Measurements from ENCODE around the gene CEP112.
"Not testable (repeated sequence)": the region's sequence is repeated elsewhere in the genome, so short reads cannot be mapped to it uniquely, and the experiment has no call there.

CEP112 gene

DNA sequence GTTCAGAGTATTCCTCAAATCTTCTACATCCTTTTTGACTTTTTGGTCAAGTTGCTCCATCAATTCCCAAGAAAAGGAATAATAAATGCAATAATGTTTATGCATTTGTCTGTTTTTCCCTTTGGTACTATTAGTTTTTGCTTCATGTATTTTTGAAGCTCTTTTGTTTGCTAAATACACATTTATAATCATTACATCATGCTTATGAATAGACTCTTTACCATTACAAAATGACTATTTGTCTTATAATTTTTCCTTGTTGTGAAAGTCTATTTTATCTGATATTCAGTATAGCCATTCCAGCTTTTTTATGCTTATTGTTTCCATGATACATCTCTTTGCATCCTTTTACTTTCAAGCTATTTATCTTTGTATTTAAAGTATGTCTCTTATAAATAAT, 41.2 kb downstream of the CEP112 start:
- no peak for DNase-seq

- no peak for DNase-seq
These were observed 42.4 kb downstream of the CEP112 start for GRCh38 chr17:66149562-66149961.

DNA sequence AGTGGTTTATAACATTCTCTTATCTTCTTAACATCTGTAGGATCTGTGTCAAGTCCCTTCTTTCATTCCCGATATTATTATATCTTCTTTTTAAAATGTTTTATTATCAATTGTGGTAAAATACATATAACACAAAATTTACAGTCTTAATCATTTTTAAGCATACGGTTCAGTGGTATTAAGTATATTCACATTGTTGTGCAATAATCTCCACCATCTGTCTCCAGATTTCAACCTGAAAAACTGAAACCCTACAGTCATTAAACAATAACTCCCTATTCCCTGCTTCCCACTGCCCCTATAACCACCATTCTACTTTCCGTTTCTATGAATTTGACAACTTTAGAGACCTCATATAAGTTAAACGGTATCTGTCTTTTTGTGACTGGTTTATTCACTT, 45.5 kb downstream of the CEP112 start:
- no peak for DNase-seq

DNA sequence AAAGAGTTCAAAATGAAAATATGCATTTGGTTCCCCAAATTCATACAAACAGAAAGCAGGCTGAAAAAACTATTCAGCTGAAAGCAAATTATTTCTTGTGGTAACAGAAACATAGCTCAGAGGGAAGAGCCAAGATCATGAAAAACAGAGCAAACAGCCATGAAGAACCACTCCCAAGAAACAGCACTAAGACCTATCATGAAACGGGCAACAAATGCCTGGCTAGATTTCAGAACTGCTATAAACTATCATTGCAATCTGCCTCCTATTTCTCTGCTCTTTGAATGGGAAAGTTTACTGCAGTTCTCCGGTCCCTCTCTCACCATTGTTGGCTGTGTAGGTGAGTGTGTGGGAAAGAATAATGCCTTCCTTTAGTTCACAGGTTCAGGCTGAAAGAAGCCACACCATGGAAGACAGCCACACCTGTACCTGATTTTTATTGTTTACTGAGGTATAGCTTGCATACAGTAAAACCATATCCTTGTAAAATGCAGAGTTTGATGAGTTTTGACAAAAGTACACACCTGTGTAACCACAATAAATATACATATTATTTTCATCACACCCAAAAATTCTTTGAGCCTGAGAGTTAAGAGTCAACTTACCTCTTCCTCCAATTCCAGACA, 48.2 kb downstream of the CEP112 start:
- no peak for DNase-seq

GRCh38 chr17:66142428-66142827, 49.5 kb downstream of the CEP112 start:
- DNase-seq, result no peak

GRCh38 chr17:66138120-66138519, 53.8 kb downstream of the CEP112 start:
- DNase-seq, result no peak

DNA sequence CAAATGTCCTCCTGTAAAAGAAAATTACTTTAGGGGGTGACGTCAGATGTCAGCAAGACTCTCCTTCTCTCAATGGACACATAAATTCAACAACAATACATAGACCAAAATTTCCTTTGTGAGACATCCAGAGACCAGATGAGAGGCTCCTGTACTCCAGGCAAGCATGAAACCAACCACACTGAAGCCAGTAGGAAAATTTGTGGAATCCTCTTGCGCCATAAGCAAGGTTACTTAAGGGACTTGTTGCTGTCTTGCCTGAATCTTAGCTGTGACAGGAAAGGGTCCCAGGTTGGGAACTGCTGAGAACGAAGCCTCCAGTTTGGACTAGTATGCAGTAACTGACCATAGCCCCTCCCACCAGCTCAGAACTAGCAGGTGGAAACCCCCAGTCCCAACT, 56.0 kb downstream of the CEP112 start:
- no peak for DNase-seq

GRCh38 chr17:66135219-66135618, 56.7 kb downstream of the CEP112 start:
- no peak for DNase-seq

- DNase-seq, result no peak
These were observed 62.2 kb downstream of the CEP112 start for GRCh38 chr17:66129759-66130158.

GRCh38 chr17:66126231-66126630, 65.7 kb downstream of the CEP112 start:
- DNase-seq, result no peak

DNA sequence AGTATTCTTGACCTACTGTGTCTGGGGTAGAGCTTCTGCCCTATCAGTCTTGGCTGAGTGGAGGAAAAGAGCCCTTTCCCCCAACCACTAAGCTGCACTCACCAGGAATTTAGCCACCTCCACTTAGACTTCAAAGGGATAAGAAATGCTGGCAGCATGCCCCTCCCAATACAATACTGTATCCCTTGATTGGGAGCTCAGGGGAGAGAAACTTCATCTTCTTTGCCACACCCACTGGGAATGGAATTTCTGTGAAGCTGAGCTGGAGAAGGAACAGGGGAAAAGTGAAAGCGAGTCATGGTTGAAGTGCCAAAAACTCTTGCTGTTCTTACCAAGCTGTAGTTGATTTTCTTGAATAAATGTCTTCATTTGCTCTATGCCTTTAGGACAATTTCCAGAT, 68.8 kb downstream of the CEP112 start:
- no peak for DNase-seq

DNA sequence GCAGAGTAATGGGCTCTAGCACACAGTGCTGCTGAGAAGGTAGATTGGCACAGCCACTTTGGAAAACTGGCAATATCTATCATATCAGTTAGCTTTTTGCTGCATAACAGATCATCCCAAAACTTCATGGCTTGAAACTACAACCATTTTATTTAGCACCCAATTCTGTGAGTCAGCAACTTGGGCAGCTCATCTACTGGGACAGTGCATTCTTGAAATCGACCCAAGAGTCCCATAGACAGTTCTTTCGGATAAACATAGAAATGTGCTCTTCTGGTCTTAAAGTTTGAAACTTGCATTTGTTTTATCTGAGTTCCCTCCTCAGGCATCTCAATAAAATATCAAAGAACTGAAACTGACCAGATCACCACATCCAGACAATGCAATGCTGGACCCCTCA, 76.7 kb downstream of the CEP112 start:
- no peak for DNase-seq

DNA sequence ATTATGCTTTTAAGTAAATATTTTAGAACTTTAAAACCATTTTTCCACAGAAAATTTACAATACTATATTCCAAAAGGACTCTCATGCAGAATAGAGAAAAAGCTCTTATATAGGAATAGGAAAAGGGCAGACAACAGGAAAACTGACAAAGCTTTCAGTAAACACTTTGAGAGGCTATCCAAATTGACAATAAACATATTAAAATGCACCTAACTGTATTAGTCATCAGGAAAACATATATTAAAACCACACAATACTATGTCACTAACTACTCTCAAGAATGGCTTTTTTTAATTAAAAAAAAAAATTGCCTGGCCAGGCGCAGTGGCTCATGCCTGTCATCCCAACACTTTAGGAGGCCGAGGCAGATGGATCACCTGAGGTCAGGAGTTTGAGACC, 77.3 kb downstream of the CEP112 start:
- no peak for DNase-seq

DNA sequence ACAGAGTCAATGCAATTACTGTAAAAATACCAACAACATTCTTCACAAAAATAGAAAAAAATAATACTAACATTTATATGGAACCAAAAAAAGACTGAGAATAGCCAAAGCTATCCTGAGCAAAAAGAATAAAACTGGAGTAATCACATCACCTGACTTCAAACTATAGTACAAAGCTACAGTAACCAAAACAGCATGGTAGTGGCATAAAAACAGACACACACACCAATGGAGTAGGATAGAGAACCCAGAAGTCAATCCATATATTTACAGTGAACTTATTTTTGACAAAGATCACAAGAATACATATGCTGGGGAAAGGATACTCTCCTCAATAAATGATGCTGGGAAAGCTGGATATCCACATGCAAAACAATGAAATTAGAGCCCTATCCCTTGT, 84.2 kb downstream of the CEP112 start:
- no peak for DNase-seq

DNA sequence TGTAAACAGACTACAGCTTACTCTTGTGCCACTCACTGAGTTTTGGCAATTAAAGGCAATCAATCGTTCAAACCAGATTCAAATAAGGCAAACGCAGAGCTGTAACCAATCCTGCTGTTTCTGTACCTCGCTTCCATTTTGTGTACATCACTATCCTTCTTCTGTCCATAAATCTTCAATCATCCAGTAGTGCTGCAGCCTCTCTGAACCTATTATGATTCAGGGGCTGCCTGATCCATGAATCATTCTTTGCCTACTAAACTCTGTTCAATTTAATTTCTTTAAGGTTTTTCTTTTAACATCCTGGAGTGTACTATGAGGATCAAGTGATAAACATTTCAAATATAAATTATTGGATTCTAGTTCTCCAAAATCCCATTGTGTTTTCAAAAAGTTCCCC, 93.9 kb downstream of the CEP112 start:
- DNase-seq, result no peak

DNA sequence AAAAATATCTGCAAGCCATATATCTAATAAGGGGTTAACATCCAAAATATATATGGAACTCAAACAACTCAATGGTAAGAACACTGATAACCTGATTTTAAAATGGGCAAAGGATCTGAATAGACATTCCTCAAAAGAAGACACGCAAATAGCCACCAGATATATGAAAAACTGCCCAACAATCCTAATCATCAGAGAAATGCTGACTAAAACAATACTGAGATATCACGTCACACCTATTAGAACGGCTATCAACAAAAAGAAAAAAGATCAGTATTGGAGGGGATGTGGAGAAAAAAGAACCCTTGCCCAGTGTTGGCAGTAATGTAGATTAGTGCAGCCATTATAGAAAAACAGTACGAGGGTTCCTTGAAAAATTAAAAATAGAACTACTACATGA, 97.2 kb downstream of the CEP112 start:
- DNase-seq, result no peak

- DNase-seq, result no peak
These were observed 100.4 kb downstream of the CEP112 start for GRCh38 chr17:66091445-66092080.

DNA sequence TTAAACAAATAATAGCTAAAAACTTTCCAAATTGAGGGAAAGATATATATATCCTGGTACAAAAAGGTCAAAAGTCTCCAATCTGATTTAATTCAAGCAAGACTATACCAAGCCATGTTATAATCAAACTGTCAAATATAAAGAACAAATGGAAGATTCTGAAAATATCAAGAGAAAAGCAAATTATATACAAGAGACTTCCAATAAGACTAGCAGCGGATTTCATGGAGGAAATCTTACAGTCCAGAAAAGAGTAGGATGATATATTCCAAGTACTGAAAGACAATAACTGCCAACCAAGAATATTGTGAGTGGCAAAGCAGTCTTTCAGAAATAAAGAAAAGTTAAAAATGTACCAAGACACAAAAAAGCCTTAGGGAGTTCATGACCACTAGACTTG, 102.2 kb downstream of the CEP112 start:
- DNase-seq, result no peak

DNA sequence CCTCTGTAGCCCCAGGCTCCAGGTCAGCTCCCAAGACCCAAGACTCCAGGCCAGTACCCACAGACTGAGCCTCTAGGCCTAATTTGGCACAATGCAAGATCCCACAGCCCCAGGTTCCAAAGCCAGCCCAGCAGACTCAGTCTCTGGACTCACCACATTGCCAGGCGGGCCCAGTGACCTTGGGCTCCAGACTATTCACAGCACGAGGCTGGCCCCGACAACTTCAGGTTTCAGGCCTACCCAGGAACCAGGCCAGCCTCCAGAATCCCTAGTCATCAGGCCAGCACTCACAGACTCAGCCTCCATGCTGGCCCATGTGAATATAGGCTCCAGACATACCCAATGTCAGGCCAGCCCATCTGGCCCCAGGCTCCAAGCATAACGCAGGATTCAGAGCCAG, 103.8 kb downstream of the CEP112 start:
- DNase-seq, result no peak

DNA sequence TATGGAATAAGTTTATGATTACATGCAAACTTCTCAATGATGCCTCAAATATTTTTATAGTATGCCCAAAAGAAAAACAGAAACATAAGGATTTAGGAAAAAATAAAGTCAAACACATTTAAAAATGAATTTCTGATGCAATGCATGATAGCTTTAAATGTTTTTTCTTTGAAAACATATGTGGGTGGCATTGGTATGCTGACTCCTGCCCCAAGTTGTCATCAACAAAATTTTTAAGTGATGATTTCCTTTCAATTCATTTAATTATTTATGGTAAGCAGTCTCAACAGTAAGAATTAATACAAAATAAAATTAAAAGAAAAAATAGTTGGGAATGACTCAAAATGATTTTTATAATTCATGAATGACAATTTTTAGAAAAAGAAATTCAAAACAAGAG, 104.9 kb downstream of the CEP112 start:
- DNase-seq, result no peak

DNA sequence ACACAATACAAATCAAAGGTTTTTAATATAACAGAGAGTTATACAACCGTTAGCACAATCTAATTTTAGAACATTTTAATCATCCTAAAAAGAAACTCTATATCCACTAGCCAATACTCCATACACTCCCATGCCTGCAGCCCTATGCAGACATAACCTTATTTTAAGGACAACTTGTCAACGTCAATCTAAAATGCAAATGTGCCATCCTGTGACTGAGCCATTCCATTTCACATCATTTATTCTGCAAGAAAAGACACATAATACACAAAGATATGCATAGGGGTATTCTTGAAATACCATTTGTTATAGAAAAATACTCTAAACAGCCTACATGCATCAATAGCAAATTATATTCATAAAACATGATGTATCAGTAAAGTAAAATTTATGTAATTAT, 106.7 kb downstream of the CEP112 start:
- no peak for DNase-seq

DNA sequence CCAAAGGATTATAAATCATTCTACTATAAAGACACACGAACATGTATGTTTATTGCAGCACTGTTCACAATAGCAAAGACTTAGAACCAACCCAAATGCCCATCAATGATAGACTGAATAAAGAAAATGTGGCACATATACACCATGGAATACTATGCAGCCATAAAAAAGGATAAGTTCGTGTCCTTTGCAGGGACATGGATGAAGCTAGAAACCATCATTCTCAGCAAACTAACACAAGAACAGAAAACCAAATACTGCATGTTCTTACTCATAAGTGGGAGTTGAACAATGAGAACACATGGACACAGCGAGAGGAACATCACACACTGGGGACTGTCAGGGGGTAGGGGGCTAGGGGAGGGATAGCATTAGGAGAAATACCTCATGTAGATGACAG, 111.3 kb downstream of the CEP112 start:
- not testable (repeated sequence) for DNase-seq

DNA sequence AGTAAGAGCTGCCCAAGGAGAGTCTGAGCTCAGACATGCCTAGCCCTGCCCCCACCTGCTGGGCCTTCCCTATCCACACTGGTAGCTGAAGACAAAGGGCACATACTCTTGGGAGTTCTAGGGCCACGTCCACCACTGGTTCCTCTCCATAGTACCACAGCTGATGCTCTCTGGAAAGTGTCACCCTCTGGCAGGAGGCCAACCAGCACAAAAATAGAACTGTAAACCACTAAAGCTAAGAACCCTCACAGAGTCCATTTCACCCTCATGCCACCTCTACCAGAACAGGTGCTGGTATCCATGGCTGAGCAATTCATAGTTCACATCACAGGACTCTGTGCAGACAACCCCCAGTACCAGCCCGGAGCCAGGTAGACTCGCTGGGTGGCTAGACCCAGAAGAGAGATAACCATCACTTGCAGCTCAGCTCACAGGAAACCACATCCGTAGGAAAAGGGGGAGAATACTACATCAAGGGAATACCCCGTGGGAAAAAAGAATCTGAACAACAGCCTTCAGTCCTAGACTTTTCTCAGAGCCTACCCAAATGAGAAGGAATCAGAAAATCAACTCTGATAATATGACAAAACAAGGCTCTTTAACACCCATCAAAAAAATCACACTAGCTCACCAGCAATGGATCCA, 115.3 kb downstream of the CEP112 start:
- DNase-seq, result no peak

- DNase-seq, result no peak
These were observed 118.5 kb downstream of the CEP112 start for GRCh38 chr17:66073384-66073783.

DNA sequence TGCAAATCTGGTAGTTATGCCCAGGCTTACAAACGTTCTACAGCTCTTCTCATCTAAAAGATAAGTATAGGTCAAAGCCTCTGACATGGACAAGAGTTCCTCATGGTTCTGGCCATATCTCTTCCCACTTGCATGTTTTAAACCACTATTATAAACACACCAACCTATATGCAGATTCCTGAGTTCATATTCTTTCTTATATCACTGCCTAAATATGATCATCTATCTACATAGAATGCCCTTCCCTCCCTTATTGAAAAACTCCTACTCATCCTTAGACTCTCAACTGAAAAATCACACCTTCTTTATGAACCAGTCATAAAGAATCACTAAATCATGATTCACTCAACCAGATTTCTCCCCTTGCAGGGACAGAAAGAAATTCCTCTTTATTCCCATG, 128.2 kb downstream of the CEP112 start:
- no peak for DNase-seq

All from kidney glomerular epithelial cell (primary cell).